T-helper 1 cell (primary cell): Measurements from ENCODE around the gene CLDN25.
"Not testable (repeated sequence)": the region's sequence is repeated elsewhere in the genome, so short reads cannot be mapped to it uniquely, and the experiment has no call there.

Source experiments
- DNase-seq, 5 donors: peaks; one replicate each; pipeline ENCODE4 v3.0.0-alpha.2; 2012 to 2020
- total RNA-seq, 4 donors: gene quantifications; one replicate each; lab custom pipeline; 2026; lab: John Stamatoyannopoulos, UW

CLDN25 gene
- total RNA-seq: 0 reads per million in 4 donors

DNA sequence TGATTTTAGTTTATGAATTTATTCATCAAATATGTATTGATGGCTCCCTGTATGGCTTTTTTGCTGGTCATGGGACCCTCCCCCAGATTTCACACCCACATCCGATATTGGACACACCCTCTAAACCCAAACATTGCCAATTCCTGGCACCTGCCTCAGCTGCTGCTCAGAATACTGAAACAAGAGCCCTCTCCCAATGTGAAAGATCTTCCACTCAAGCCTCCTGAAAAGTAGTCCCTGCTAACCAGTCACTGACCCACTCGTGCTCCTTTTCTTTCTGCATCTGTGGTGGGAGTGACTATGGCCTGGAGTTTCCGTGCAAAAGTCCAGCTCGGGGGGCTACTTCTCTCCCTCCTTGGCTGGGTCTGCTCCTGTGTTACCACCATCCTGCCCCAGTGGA lies at the start of gene CLDN25:
CLDN25 (plus strand) TSS at position 301 of the 400 bp plus-strand sequence; CDS start at position 301, 0 bp downstream.
- no peak for DNase-seq

DNA sequence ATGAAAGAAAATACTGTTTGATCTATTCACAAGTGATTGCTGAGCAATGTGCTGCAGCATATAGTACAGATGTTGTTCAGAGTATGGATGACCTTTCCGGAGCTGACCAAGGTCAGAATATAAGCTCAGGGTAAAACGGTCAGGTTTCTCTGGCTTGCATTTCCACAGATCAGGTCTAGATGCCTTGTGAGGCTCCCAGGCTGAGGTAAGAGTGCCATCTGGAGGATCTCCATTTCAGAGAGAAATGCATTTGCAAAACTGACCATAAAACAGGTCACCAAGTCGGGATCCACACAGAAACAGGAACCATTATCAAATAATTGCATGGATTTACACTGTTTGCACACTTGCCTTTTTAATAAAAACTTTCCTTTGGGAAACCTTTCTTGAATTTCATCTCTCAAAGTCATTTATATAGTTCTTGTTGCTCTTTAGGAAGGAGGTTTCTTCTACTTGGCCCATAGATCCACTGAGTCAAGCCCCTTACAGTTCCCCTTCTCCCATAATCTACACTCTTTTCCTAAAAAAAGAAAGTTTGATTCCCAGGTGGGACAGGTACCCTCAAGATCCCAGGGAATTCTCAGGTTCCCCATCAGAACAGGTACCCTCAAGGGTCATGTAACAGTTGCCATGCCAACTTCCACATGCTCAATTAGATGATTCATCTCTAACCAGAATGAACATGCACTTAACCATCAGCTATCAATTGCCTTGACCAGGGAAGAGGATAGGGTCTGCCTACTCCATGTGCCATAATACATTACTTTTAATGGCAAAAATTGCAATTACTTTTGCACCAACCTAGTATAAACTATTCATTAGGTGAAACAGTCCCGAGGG lies 48.5 kb upstream of the CLDN25 start:
- peak in 1 of 5 donors; percentile 8 for DNase-seq

DNA sequence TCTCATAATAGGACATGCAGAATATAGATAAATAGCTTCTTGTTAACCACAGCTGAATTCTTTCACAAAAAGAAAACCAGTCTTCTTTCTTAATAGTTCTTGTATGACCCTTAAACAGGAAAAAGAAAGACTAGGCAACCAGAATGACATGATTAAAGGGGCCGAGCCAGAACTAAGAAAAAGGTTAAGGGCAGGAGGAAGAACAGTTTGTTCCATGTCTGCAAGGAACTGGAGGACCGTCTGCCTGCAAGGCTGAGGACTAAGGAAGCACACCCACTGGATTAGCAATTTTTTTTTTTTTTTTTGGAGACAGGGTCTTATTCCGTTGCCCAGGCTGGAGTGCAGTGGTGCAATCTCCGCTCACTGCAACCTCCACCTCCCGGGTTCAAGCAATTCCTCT lies 47.5 kb upstream of the CLDN25 start:
- DNase-seq: no peak

DNA sequence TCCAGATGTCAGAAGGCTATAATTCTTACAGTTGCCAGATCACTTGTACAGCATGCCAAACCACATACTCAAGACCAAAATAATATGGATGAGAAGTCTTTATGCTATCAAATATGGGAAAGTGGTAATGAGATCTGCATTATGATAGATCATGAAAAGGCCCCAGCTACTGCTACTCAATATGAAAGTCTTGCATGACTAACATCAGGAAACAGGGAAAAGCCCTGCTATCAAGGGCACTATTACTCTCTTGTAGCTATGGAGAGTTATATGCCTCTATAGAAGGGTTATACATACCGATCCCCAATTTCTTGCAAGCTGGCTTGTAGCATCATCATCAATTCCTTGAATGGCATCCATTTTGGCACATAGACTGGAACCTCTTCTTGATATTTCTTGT lies 43.3 kb upstream of the CLDN25 start:
- peak in 1 of 5 donors; percentile 7 for DNase-seq

DNA sequence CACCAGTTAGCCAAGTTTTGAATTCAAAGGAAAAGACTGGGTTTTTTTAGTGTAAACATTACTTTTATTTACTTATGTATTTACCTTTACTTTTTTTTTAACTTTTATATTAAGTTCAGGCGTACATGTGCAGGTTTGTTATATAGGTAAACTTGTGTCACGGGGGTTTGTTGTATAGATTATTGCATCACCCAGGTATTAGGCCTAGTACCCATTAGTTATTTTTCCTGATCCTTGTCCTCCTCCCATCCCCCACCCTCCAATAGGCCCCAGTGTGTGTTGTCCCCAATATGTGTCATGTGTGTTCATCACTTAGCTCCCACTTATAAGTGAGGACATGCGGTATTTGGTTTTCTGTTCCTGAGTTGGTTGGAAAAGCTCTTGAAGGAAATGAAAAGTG lies 26.7 kb upstream of the CLDN25 start:
- DNase-seq: no peak

DNA sequence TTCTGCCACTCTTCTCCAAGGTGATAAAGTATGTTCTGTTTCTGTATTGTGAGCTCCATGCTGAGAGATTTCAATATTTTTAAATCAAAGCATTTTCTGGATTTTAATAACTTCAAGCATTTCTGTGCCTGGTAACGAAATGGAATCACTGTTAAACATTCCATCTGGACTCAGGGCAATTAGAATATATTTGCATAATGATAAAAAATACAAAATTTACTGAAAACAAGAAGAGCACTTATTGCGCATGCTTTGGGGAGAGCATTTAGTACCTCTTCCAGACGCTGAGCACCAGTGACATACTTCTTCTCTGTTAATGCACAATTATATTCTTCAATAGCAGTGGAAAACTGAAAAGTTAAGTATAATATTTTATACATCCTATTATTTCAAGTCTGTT lies 19.4 kb upstream of the CLDN25 start:
- DNase-seq: no peak

DNA sequence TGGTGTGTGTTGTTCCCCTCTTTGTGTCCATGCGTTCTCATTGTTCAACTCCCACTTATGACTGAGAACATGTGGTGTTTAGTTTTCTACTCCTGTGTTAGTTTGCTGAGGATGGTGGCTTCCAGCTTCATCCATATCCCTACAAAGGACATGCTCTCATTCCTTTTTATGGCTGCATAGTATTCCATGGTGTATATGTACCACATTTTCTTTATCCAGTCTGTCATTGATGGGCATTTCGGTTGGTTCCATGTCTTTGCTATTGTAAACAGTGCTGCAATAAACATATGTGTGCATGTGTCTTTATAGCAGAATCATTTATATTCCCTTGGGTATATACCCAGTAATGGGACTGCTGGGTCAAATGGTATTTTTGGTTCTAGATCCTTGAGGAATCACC lies 16.6 kb upstream of the CLDN25 start:
- DNase-seq: not testable (repeated sequence)

DNA sequence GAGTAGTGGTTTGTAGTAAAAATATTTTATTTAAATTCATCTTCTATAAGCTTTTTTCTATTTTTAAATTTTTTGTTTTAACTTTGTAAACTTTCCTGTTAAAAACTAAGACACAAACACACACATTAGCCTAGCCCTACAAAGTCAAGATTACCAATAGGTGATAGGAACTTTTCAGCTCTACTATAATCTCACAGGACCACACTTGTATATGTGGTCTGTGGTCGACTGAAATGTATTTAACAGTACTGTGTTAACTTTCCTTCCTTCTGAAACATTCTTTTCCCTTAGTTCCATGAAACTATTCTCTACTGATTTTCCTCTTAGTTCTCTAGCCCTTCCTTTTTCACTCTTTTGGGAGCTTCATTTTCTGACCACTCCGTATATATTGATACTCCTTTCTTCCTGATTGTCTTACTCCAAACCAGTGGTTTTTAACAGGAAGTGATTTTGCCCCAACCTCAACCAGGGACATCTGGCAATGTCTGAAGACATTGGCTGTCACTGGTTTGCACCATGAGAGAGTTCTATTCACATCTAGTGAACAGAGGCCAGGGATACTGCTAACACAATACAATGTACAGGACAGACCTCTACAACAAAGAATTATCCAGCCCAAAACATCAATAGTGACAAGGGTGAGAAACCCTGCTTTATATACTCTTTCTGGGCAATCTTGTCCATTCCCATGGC lies 14.9 kb upstream of the CLDN25 start:
- no peak for DNase-seq

DNA sequence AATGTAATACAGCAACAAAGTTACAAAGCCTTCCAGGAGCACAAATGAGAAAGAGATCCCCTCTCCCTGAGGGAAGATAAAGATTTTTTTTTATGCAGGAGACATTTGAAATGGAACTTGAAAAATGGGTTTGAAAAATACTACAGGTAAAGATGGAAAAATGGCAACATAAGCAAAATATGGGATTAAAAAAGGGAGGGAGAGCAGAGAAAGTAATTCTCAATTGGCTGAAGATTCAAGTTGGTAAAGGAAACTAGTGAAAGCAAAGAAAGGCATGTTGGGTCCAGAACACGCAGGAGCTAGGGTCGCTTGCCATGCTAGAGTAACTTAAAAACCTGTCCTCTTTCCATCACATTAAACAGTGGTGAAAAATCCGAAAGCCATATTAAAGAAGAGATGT lies 7.6 kb upstream of the CLDN25 start:
- no peak for DNase-seq

DNA sequence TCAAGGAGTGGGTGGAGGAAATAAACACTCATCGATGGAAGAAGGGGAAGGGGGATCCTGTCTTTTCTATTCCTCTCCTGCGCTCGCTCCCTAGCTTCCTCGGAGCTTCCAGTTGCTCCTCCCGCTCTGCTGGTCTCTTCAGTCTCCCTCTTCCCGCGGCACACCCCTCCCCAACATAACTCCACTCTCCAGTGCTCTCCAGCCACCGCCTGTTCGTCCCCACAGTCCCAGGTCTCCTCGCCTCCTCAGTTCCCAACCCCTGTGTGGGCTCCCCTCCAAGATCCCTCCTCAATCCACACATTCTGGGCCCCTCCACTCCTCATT lies 6.5 kb upstream of the CLDN25 start:
- no peak for DNase-seq

DNA sequence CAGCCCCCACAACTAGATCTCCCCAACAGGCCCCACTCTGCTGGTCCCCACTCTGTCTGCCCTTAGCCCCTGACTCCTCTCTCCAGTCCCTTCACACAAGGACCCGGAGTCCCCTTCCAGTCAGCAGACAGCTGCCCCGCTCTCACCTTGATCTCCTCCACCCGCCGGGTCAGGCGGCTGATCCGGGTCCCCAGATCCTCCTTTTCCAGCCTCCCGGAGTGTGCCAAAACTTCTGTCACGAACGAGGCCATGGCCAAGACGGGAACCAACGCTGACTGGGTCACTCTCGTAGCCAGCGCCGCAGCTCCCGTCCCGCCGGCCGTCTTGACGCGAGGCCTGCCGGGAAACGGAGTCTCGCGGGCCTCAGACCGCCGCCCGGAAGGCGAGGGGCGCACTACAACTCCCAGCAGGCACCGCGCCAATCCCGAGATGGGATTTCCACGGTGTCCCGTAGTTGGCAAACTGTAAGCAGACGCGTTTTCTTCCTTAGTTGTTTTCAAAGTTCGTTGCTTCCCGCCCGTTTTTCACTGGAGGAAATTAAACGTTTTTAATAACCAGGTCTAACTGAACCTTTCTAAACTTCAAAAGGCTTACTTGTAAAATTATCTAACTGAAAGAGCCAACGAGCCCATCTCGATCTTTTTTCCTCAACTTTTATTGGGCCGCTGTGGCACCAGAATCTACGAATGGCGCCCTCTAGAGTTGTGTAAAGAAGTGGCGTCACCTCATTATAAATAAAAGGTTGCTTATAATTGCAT lies 6.0 kb upstream of the CLDN25 start, which contains the start of gene ZW10:
ZW10 (minus strand) TSS at position 277 of the 758 bp plus-strand sequence; CDS start at position 251, 26 bp downstream.
- DNase-seq: peak; percentile 81 to 95 (median 90)

DNA sequence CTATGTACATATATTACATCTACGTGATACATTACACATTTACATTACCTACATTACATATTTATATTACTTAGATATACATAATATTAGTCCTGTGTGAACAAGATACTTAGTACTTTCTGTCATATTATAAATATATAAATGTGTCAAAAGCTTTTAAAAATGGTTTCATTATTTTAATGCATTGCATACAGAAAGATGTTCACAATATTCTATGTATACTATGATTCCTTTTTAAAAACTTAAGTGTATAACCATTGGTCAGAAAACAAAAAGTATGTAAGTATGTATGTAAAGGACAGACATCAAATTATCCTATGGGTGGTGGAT lies 5.5 kb upstream of the CLDN25 start:
- DNase-seq: no peak

DNA sequence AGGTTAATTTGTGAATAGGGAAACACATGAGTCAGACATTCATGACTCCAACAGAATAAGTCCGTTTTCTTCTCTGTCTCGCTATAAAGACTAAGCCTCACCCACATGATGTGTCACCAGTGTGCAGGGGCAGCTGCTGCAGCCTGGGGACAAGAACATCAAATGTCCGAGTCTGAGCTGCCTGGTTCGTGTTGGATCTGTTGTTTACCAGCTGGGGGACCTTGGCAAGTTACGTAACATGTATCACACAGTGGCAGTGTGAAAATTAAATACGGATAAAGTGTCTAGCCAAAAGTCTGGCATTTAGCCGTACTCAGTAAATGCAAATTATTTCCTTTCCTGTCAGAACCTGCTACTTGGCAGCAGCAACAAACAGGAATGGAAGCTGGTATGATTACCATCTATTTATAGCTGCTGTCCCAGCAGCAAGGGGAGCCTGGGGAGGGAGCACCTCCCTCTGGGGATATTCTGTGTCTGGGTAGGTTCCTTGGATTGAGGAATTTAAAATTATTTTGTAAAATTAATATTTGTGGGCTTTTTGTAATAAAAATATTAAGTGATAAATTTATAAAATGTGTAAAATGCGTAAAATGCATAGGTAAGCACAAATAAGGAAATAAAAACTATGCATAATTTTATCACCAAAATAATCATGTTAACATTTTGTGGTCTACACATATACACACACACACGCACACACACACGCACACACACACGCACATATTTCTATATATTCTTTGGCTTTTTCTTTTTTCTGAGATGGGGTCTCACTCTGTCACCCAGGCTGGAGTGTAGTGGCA lies 1.3 kb upstream of the CLDN25 start:
- no peak for DNase-seq

DNA sequence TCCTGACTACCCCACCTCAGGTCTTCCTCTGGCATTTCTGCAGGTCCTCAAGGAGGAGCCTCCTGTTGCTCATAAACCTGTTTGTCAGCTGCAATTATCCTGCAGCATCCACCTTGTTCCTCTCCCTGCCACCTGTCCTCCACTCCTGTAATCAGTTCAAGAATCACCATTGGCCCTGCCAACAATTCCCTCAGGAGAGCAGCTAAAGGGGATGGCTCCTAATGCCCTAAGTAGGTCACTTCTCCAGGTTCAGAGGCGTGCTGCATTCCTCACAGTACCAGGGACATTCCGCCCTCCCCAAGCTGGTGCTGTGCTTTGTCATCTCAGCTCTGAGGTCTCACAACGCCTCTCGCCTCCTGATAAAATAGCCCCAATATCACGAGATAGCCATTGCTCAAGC lies 2.1 kb downstream of the CLDN25 start:
- no peak for DNase-seq

DNA sequence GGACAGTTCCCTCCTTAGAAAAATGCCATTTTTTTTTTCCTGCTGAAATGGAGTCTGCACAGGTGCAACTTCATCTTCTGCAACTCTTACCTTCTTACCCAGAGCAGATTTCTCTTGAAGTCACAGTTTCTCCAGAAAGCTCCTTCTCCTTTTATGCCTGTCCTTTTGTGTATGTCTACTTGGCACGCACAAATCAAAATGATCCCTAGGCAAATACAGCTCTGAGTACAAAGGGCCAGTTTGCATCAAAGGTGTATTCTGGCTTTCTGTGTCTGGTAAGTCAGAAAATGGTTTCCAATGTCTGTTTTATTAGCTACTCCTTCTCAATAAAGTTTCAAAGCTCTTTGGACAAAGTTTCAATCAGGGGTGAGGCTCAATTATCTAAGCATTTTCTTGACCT lies 2.5 kb downstream of the CLDN25 start:
- no peak for DNase-seq

DNA sequence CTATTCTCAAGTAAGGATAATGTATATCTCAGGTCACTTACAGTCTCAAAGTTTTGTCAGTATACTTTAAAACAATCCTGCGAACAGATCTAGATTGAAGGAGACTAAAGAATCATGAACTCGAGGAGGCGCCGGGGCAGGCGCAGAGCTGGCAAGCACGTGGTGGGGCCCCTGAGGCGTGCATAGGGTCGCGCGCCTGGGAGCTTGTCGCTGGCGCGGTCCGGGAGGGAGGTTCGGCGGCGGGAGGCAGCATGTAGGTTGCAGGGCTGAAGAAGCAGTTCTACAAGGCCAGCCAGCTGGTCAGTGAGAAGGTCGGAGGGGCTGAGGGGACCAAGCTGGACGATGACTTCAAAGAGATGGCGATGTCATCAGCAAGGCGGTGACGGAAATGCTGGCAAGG lies 9.4 kb downstream of the CLDN25 start:
- DNase-seq: not testable (repeated sequence)

DNA sequence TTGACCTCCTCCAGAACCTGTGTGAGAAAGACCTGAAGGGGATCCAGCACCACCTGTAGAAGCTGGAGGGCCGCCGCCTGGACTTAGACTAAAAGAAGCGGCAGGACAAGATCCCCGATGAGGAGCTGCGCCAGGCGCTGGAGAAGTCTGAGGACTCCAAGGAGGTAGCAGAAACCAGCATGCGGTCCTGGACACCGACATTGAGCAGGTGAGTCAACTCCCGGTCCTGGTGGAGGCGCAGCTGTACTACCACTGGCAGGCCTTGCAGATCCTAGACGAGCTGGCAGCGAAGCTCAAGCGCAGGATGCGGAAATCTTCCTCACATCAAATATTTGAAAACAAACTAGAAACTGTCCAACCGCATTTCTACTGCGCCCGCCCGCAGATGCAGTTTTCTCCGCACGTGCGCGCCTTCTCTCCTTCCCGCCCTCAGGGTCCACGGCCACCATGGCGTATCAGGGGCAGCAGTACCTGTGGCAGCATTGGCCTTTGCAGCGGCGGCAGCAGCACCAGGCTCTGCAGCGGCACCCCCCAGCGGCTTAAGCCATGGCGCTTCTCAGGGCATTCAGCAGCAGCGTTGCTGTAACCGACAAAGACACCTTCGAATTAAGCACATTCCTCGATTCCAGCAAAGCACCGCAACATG lies 10.2 kb downstream of the CLDN25 start:
- no peak for DNase-seq

DNA sequence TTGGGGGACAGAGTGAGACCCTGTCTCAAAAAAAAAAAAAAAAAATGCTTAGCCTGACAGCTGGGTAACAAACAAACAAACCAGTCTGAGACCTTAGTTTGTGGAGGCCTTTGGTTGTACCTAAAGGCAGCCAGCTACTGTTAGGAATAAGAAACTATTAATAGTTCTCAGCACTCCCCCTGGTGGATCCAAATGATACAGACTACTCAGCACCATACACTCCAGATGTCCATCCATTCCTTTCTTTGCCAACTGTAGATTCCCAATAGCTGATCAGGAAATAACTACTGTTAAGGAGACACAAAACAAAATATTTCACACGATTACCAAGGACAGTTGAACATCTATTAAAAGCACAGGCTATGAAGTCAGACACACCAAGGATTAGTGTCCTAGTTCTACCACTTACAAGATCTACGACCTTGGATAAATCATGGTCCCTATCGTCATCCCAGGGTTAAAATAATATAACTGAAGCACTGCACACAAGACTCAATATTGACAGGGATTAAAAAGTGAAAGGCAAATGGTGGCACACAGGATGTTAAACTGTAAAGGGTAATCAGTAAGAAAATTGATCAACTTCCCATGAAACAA lies 17.2 kb downstream of the CLDN25 start:
- peak in 1 of 5 donors; percentile 16 for DNase-seq

DNA sequence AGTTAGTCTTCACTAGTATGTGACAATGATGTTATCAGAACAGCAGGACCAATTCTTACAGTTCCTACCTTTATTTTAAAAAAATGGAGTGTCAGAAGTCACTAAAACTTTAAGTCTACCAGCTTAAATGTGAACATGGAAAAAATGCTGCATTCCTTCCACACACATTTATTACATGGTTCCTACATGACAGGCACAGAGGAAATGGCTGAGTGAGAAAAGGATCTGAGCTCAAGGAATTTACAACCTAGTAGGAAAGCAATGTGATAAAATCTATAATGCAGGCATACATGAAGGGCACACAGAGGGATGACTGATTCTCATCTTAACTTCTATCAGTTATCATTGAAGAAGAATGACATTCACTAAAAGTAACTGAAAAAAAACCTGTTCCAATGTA lies 23.0 kb downstream of the CLDN25 start:
- DNase-seq: no peak

DNA sequence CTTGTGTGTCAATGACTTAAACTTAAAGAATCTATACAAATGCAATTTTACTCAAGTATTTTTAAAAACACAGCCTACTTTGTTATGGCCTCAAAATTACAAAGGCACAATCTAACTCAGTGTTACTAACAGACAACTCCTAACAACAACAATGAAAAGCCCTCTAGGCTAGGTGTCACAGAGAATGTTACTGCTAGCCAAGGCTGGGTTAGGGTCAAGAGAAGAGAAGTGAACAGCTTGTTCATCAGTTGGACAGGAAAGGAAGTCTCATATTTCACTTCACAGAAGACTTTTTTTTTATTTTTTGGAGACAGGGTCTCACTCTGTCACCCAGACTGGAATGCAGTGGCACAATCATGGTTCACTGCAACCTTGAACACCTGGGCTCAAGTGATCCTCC lies 26.0 kb downstream of the CLDN25 start:
- no peak for DNase-seq

DNA sequence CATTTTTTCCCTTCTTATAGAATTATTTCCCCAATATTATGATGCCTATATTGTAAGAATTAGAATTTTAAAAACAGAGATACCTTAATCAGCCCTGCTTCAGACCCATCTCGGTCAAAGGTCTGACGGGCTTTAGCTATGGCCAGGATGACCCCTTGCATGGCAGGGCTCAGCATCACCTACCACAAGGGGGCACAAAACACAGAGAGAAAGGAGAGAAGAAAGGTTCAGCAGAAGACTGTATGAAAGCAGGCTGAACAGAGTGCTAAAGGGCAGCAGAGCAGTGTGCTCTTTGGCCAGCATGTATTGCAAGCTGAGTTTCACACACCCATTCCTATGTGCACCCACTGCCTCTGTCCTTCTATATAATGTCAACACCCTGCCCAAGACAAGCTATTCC lies 26.8 kb downstream of the CLDN25 start:
- DNase-seq: no peak

DNA sequence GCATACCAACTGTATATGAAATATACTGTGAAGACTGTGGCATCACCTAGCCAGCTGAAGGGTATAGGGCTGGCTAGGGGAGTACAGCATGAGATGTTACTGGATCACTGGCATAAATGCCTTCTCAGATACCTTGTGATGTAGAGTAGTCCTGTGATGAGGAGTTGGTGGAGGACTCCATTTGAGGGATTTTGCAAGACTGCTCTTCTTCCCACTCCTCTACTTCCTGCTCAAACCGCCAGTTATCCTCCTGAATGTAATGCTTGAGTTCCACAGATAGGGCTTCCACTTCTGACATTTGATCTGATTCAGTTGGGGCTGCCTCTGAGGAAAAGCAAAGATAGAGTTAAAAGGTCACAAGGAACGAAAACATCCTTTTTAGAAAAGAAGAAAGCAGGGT lies 29.3 kb downstream of the CLDN25 start:
- no peak for DNase-seq
